Loucy (cell line): ENCODE data around the gene CACNA1C.

ENCODE experiments used
- H2AFZ ChIP-seq: fragments of 200-600 bp; sonication (generic); 2 replicates; pipeline ENCODE4 v1.6.0; 2016; ENCODE audit warnings: antibody characterized with exemption, mild to moderate bottlenecking, low read length, moderate library complexity
- H3F3A ChIP-seq: fragments of 200-600 bp; 2 replicates; pipeline ENCODE4 v1.6.0; 2016; ENCODE audit warnings: antibody characterized with exemption, low read depth, mild to moderate bottlenecking
- H3K27me3 ChIP-seq: fragments of 200-600 bp; sonication (generic); 2 replicates; pipeline ENCODE4 v1.6.1; 2014; ENCODE audit warnings: low read length, mild to moderate bottlenecking; ENCODE audit not compliant: insufficient read depth, poor library complexity, severe bottlenecking
- H3K36me3 ChIP-seq: fragments of 200-600 bp; sonication (generic); 2 replicates; pipeline ENCODE4 v1.6.1; 2016; ENCODE audit warnings: low read length; ENCODE audit not compliant: insufficient read depth
- H3K4me1 ChIP-seq: fragments of 200-600 bp; sonication (generic); 2 replicates; pipeline ENCODE4 v1.5.1; 2014; ENCODE audit warnings: low read length, mild to moderate bottlenecking; ENCODE audit not compliant: insufficient read depth, poor library complexity, severe bottlenecking
- H3K4me2 ChIP-seq: fragments of 200-600 bp; sonication (generic); 2 replicates; pipeline ENCODE4 v1.6.0; 2014; ENCODE audit warnings: antibody characterized with exemption, low read length, low read depth, mild to moderate bottlenecking; ENCODE audit not compliant: poor library complexity, severe bottlenecking
- H3K4me3 ChIP-seq: fragments of 200-600 bp; sonication (generic); 2 replicates; pipeline ENCODE4 v1.5.1; 2014; ENCODE audit warnings: low read length, mild to moderate bottlenecking, mixed read lengths; ENCODE audit not compliant: poor library complexity, severe bottlenecking
- H3K79me2 ChIP-seq: fragments of 200-600 bp; sonication (generic); 2 replicates; pipeline ENCODE4 v1.6.1; 2014; ENCODE audit warnings: low read length; ENCODE audit not compliant: insufficient read depth
- H3K9ac ChIP-seq: fragments of 200-600 bp; sonication (generic); 2 replicates; pipeline ENCODE4 v1.6.0; 2014; ENCODE audit warnings: mild to moderate bottlenecking, low read depth, low read length, moderate library complexity; ENCODE audit not compliant: poor library complexity, severe bottlenecking
- H3K9me2 ChIP-seq: fragments of 200-600 bp; sonication (generic); replicated peaks from 2 replicates; pipeline ENCODE4 v1.6.1; 2016; ENCODE audit warnings: low read depth, low read length, mixed read lengths
- H3K9me3 ChIP-seq: fragments of 200-600 bp; sonication (generic); 2 replicates; pipeline ENCODE4 v1.6.1; 2014; ENCODE audit warnings: mild to moderate bottlenecking, antibody characterized with exemption, low read length, low read depth; ENCODE audit not compliant: insufficient read depth
- H4K20me1 ChIP-seq: fragments of 200-600 bp; sonication (generic); 2 replicates; pipeline ENCODE4 v1.6.0; 2014; ENCODE audit warnings: antibody characterized with exemption, low read length, mild to moderate bottlenecking; ENCODE audit not compliant: insufficient read depth, poor library complexity, severe bottlenecking
- CTCF ChIP-seq: fragments of 200-600 bp; sonication (generic); conservative IDR thresholded peaks from 2 replicates; pipeline ENCODE4 v1.5.1; 2014; ENCODE audit warnings: mild to moderate bottlenecking, antibody characterized with exemption, low read length
- EZH2phosphoT487 ChIP-seq: fragments of 200-600 bp; IDR thresholded peaks from 2 replicates; pipeline ENCODE4 v1.6.1; 2018; ENCODE audit warnings: antibody characterized with exemption, mild to moderate bottlenecking, moderate library complexity, borderline replicate concordance

CACNA1C gene

DNA sequence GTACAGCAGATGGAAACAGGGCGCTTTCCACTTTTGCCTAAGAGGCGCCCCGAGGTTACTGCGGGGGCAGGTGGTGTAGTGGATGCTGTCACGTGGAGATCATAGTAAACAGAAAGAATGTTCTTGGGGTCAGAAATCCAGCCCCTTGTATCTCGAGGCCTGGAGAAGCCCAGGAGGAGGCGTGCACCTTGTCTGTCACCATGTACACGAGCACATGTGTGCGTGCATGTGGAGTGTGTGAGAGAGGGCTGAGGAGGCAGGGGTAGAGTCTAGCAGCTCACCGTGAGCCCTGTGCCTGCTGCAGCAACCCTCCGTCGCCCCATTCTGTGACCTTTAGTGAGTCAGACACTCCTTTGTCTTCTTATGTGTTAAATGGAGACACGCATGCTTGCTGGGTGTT is 59.0 kb downstream of the CACNA1C start:
- Histone ChIP-seq H4K20me1 (no peaks in the 10 kb centered on the region), H2AFZ (no peak overlapping the region), H3K9ac (no peak overlapping the region), H3K36me3 (no peaks in the 10 kb centered on the region), H3K79me2 (no peaks in the 10 kb centered on the region), H3K4me1 (no peaks in the 10 kb centered on the region), H3K27me3 (no peaks in the 10 kb centered on the region), H3F3A (no peaks in the 10 kb centered on the region), H3K4me3 (no peak overlapping the region), H3K4me2 (no peak overlapping the region), H3K9me3 (no peaks in the 10 kb centered on the region), H3K9me2 (no peaks in the 10 kb centered on the region)
- no peak for TF ChIP-seq CTCF

- Histone ChIP-seq H3K9ac (no peak overlapping the region), H3K9me2 (no peaks in the 10 kb centered on the region), H3K4me2 (no peak overlapping the region), H3K27me3 (no peaks in the 10 kb centered on the region), H3F3A (no peaks in the 10 kb centered on the region), H3K79me2 (no peaks in the 10 kb centered on the region), H3K4me3 (no peak overlapping the region), H3K36me3 (no peaks in the 10 kb centered on the region), H2AFZ (no peak overlapping the region), H4K20me1 (no peaks in the 10 kb centered on the region), H3K4me1 (no peaks in the 10 kb centered on the region), H3K9me3 (no peaks in the 10 kb centered on the region)
- TF ChIP-seq CTCF = no peak
These were observed 59.6 kb downstream of the CACNA1C start for GRCh38 chr12:2112401-2112800.

DNA sequence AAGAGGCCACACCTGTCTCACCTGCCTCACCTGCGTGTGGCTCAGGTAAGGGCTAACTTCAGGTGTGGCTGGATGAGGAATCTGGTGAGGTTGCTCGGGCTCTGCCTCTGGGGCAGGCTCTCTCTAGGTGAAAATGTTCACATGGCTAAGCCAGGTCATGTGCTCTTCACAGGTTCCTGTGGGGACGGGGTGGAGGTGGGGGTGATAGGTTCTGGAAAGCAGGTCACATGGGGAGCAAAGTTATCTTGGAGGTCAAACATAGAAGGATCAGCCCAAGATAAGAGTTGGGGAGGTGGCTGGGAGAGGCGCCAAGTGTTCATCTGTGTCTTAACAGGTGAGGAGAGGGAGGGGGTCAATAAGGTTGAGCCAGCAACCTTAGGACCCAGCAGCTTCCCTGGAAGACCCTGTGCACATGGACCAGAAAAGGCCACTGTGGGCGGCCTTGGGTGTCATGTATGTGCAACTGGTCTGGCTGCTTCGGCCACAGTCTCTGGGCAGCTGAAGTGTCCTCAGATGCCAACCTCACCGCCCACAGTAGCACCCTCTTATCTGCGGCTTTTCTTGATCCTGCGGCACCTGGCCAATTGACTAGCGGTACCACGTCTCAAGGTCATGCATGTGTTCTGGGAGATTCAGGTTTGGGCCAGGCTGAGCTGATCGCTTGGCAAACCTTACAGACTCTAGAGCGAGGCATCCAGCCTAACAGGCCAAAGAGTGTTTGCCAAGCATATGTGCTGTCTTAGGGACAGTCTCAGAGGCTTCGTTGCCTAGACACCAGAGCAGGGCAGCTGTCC is 60.5 kb downstream of the CACNA1C start:
- Histone ChIP-seq H3K36me3 (no peaks in the 10 kb centered on the region), H3K9me2 (no peaks in the 10 kb centered on the region)
- TF ChIP-seq EZH2phosphoT487 = no peak
- TF ChIP-seq CTCF = no peak

More for the DNA sequence above, 60.5 kb downstream of the CACNA1C start:
- Histone ChIP-seq H3K4me1 (no peaks in the 10 kb centered on the region), H3K27me3 (no peaks in the 10 kb centered on the region), H4K20me1 (no peaks in the 10 kb centered on the region), H3K79me2 (no peaks in the 10 kb centered on the region), H3K4me3 (no peak overlapping the region), H3K4me2 (no peak overlapping the region), H3K9me3 (no peaks in the 10 kb centered on the region), H3F3A (no peaks in the 10 kb centered on the region), H2AFZ (no peak overlapping the region), H3K9ac (no peak overlapping the region)
